Lung (tissue), 12 donors: ENCODE data around the gene C16orf86. TPM values are rescaled to one million over a fixed set of nuclear protein-coding genes. Genes with fewer than 3 reads are reported as not detected.
A peak's percentile ranks its signal among the peaks of the same experiment; 100 is the strongest.

ENCODE experiments used
- ATAC-seq: fragments of 200-7000 bp; cut with Tn5 transposase; one replicate; pipeline ENCODE4 v1.9.1; 2020; ENCODE audit warnings: moderate number of reproducible peaks; ENCODE audit not compliant: insufficient read depth, low FRiP score
- DNase-seq, 3 donors: peaks; one replicate each; pipeline ENCODE4 v3.0.0-alpha.2; 2013 to 2017
- H3K27ac ChIP-seq, 2 donors: one replicate each; pipeline ENCODE4 v1.5.1; 2013; ENCODE audit warnings: mild to moderate bottlenecking in 2 of 2, moderate library complexity in 2 of 2, control low read depth in 1 of 2, inconsistent platforms in 1 of 2, low read depth in 1 of 2, low read length in 1 of 2
- H3K27me3 ChIP-seq, 3 donors: one replicate each; pipeline ENCODE4 v1.5.1; 2013; ENCODE audit warnings: low read length in 2 of 3; ENCODE audit not compliant: control insufficient read depth in 3 of 3, insufficient read depth in 3 of 3
- H3K36me3 ChIP-seq, 4 donors: one replicate each; pipeline ENCODE4 v1.5.1; 2013; ENCODE audit warnings: low read length in 4 of 4, mild to moderate bottlenecking in 1 of 4, moderate library complexity in 1 of 4; ENCODE audit not compliant: control insufficient read depth in 4 of 4, insufficient read depth in 4 of 4
- H3K4me1 ChIP-seq, 5 donors: one replicate each; pipeline ENCODE4 v1.5.1; 2013; ENCODE audit warnings: low read length in 5 of 5, mild to moderate bottlenecking in 2 of 5, moderate library complexity in 1 of 5; ENCODE audit not compliant: control insufficient read depth in 5 of 5, insufficient read depth in 5 of 5
- H3K4me3 ChIP-seq: one replicate; pipeline ENCODE4 v1.5.1; 2013; ENCODE audit warnings: mild to moderate bottlenecking, control low read depth, moderate library complexity
- H3K9ac ChIP-seq, 2 donors: one replicate each; pipeline ENCODE4 v1.5.1; 2013; ENCODE audit warnings: low read length in 2 of 2, control low read depth in 1 of 2; ENCODE audit not compliant: insufficient read depth in 1 of 2
- H3K9me3 ChIP-seq, 4 donors: one replicate each; pipeline ENCODE4 v1.5.1; 2013; ENCODE audit warnings: low read length in 3 of 4, mild to moderate bottlenecking in 1 of 4, moderate library complexity in 1 of 4; ENCODE audit not compliant: control insufficient read depth in 4 of 4, insufficient read depth in 3 of 4
- CTCF ChIP-seq: IDR thresholded peaks from 2 replicates; pipeline ENCODE4 v1.5.1; 2012; ENCODE audit warnings: mild to moderate bottlenecking; ENCODE audit errors: control extremely low read depth, extremely low read depth
- WGBS, 2 donors: extraction: QIAGEN DNeasy Blood & Tissue Kit; methylation state at CpG; one replicate each; pipeline ENCODE4 v1.1.7; 2013; 5-methylcytosine and 5-hydroxymethylcytosine counted together
- polyA plus RNA-seq, 2 donors: library from polyadenylated mRNA; stranded (reverse); fragments of 200-250 nt; gene quantifications; one replicate each; pipeline ENCODE4 v1.2.1, GENCODE V29; 2013
- total RNA-seq, 2 donors: library from RNA; depleted of rRNA in 1 of 2; stranded (reverse); fragments of >200 nt in 1 of 2; gene quantifications; one replicate each; pipeline ENCODE4 v1.2.1, GENCODE V29; 2014 to 2021
- donor health status: control.
- donor health status: control.
- donor health status: Bipolar disorder and iron deficiency.
- donor health status: healthy.
- donor health status: DM: yes; HTN: yes; CAD: no.

Gene C16orf86
- total and polyA plus RNA-seq, 4 donors: 3.7 to 6.4 (median 5.2) TPM

GRCh38 chr16:67651847-67652246, 14.8 kb upstream of the C16orf86 start:
- peaks cover 0 to 61% (median 47%) of the 10 kb centered on the region in 3 donors for H3K27me3 ChIP-seq
- H3K36me3 ChIP-seq: peaks cover 0 to under 1% (median 0%) of the 10 kb centered on the region in 4 donors
- peaks cover 0 to 8% (median 5%) of the 10 kb centered on the region in 5 donors for H3K4me1 ChIP-seq
- no peak overlapping the region for H3K27ac ChIP-seq
- no peaks in the 10 kb centered on the region for H3K9me3 ChIP-seq
- DNase-seq (no peak), ATAC-seq (no peak)
- H3K4me3 ChIP-seq: no peak overlapping the region
- H3K9ac ChIP-seq: no peak overlapping the region
- TF ChIP-seq CTCF: no peak
- WGBS, 2 donors: 92 to 95% methylated on average over 4 of the region's 4 CpGs

- WGBS, 2 donors: 30 to 62% methylated on average over 53 to 59 of the region's 59 CpGs
- peaks cover 0 to 56% (median 43%) of the 10 kb centered on the region in 3 donors for H3K27me3 ChIP-seq
These were observed 14.0 kb upstream of the C16orf86 start for GRCh38 chr16:67652578-67653127.

GRCh38 chr16:67653128-67653788, 13.4 kb upstream of the C16orf86 start:
- 25 to 60% methylated on average over 53 to 68 of the region's 68 CpGs for WGBS, 2 donors
- H3K27me3 ChIP-seq: peaks cover 0 to 50% (median 43%) of the 10 kb centered on the region in 3 donors

More at GRCh38 chr16:67652578-67653127, 14.0 kb upstream of the C16orf86 start:
- peak in 2 of 3 donors; percentile 18 to 39 for DNase-seq
- no peak for ATAC-seq
- no peak for TF ChIP-seq CTCF
- Histone ChIP-seq H3K9me3 (no peaks in the 10 kb centered on the region), H3K9ac (no peak overlapping the region), H3K4me3 (no peak overlapping the region), H3K27ac (no peak overlapping the region), H3K36me3 (peaks cover 0 to 7% (median 2%) of the 10 kb centered on the region in 4 donors), H3K4me1 (peaks cover 0 to 8% (median 5%) of the 10 kb centered on the region in 5 donors)

More at GRCh38 chr16:67653128-67653788, 13.4 kb upstream of the C16orf86 start:
- H3K9ac ChIP-seq: no peak overlapping the region
- H3K27ac ChIP-seq: no peak overlapping the region
- peak in 2 of 3 donors; percentile 11 to 44 for DNase-seq
- peaks cover 0 to 8% (median 5%) of the 10 kb centered on the region in 5 donors for H3K4me1 ChIP-seq
- H3K9me3 ChIP-seq: no peaks in the 10 kb centered on the region
- no peak overlapping the region for H3K4me3 ChIP-seq
- TF ChIP-seq CTCF: no peak
- ATAC-seq: no peak
- peaks cover 0 to 11% (median 3%) of the 10 kb centered on the region in 4 donors for H3K36me3 ChIP-seq
